Placental pericyte (primary cell): ENCODE data around the gene UNC93A. TPM values are rescaled to one million over a fixed set of nuclear protein-coding genes. Genes with fewer than 3 reads are reported as not detected.

Experiments
- total RNA-seq: library from RNA; depleted of rRNA; stranded (reverse); fragments of >200 nt; gene quantifications from 2 replicates; pipeline ENCODE4 v1.2.3, GENCODE V29; 2012

Gene UNC93A
- not detected in 2 replicates for total RNA-seq

DNA sequence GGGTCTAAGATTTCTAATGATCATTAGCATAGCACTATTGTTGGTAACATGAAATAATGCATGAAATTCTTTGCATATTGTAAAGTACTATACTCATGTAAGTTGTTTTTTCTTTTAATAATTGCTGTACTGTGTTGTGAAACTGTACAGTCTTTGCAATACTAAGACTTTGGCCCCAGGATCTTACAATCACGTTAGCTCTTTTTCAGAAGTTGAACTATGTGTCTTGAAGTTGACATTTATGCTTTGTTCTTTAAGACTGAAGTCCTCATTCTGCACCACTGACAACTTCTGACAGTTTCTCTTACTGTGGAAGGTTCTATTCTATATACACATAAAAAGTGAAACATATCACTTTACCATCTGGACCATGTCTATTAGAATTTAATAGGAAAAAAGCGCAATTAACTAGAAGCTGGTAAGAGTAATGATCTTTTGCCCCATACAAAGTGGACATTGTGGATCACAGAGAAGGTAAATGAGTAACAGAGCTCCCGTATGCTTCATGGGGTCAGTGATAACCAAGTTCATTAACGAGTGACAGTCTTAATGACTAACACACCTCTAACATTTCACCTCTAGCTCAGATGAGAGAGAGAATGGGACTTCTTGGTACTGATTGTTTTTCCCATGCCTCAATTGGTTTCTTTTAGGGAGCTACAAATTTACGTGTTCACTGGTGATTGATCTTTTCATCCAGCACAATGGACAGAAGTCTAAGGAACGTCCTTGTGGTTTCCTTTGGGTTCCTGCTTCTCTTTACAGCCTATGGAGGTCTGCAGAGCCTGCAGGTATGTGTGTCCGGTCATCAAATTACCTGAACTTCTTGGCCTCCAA, at the start of gene UNC93A:
UNC93A (plus strand) TSS at position 530 of the 837 bp plus-strand sequence; CDS start at position 705, 175 bp downstream.

Other genes starting within 250 kb of the UNC93A start
- gene CCR6, start 168.2 kb upstream of the UNC93A start, total RNA-seq, result not detected in 2 replicates
- gene GPR31, start 133.3 kb upstream of the UNC93A start, total RNA-seq, result not detected in 2 replicates
- gene TTLL2, start 33.8 kb downstream of the UNC93A start, total RNA-seq, result not detected in 2 replicates